ENCODE measurements around the gene SLC25A52. TPM values are rescaled to one million over a fixed set of nuclear protein-coding genes. Genes with fewer than 3 reads are reported as not detected.
"Not testable (repeated sequence)": the region's sequence is repeated elsewhere in the genome, so short reads cannot be mapped to it uniquely, and the experiment has no call there.

Gene SLC25A52
- not detected for total RNA-seq

DNA sequence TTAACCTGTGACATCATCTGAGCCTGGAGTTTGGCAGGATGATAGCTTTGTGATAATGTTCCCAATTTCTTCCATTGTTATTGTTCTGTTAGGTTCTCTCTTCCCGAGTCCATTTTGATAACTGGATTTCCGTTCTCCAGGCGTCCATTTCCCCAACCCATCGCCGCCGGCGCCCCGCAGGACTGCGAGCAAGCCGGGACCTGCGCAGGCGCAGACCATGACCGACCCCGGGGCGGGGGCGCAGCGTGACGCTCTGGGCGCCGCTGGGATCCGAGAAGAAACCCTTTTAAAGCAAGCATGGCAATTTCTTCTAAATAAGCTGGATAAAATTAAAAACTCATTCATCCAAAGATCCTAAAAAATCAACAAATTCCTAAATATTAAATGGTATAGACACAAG lies at the start of gene SLC25A52:
TSS of gene SLC25A52 (minus strand) at position 186 of the 400 bp plus-strand sequence. CDS start 219 bp downstream, outside the sequence.
- no peak for DNase-seq

DNA sequence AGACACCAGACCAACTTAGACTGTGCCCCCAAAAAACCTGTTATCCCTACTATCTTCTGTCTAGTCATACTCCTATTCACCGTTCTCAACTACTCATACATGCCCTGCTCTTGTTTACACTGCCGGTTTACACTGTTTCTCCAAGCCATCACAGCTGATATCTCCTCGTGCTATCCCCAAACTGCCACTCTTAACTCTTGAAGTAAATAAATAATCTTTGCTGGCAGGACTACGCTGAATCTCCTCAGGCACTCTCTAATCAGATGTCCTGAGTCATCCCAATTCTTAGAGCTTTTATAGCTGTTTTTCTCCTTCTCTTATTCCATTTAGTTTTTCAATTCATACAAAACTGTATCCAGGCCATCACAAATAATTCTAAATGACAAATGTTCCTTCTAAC lies 48.4 kb upstream of the SLC25A52 start:
- DNase-seq: not testable (repeated sequence)

DNA sequence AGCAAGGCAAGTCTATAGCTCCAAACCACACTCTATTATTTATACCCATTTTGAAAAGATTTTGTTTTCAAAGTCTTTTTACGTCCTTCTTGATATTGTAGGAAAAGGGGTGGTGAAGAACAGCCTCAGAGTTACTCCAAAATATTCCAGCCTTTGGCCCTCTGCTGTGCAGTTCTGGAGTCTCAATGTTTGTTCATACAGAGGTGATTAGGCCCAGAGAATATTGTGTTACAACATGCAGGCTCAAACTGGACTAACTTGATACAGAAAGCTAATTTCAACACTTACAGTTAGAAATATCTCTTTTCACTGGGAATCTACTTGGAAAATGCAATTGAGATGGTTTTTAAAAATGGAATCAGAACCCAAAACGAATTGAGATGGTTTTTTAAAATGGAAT lies 40.4 kb upstream of the SLC25A52 start:
- DNase-seq: no peak

DNA sequence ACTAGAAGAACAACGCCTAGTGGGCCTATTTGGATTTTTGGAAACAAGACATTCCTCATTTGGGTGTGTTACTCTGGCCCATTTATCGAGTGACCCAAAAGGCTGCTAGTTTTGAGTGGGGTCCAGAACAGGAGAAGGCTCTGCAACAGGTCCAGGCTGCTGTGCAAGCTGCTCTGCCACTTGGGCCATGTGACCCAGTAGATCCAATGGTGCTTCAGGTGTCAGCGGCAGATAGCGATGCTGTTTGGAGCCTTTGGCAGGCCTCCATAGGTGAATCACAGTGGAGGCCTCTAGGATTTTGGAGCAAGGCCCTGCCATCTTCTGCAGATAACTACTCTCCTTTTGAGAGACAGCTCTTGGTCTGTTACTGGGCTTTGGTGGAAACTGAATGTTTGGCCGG lies 38.6 kb upstream of the SLC25A52 start:
- not testable (repeated sequence) for DNase-seq

DNA sequence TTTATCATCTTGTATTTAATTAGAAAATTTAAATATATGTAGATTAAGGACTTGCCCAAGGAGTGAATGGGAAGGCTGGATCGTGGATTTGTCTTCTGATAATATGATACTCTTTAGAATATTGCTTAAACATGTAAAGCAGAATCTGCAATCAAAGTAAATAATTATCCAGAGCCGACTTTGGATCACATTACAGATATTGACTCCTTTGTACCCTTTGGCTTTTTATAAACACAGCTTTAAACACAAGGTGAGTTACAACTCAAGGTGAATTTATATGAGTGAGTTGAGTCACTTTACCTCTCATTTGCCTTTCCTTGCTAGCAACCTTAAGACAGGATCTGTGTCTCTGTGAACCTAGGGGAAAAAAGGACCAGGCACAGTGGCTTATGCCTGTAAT lies 37.7 kb upstream of the SLC25A52 start:
- DNase-seq: no peak

DNA sequence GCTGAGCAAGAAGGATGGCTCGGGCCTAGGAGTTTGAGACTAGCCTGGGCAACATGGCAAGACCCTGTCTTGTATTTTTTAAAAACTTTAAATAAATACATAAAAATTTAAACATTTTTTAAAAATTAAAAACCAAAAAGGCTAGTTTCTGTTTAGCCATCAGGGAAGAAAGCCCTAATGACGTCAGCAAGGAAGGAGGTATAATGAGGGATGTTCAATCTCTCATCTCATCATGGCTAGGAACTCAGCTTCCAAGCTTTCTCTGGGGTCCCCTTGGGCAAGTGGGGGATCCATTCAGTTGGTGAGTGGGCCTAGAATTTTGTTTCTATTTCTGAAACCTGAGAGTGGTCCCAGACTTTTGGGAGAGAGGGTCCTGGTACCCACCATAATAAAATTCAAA lies 35.1 kb upstream of the SLC25A52 start:
- DNase-seq: no peak

DNA sequence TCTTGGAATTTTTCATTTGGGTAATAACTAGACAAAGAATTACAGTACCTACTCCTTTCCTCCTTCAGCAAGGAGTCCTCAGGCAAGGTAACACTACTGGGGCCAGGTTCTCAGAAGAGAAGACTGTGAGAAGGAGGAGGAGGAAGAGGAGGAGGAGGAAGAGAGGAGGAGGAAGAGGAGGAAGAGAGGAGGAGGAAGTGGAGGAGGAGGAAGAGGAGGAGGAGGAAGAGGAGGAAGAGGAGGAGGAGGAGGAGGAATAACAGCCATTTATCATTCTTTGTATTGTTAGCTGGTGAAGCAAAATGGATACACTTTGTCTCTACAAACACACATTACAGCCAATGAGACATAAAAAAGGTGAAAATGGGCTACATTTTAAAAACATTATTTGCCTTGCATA lies 32.9 kb upstream of the SLC25A52 start:
- DNase-seq: no peak

DNA sequence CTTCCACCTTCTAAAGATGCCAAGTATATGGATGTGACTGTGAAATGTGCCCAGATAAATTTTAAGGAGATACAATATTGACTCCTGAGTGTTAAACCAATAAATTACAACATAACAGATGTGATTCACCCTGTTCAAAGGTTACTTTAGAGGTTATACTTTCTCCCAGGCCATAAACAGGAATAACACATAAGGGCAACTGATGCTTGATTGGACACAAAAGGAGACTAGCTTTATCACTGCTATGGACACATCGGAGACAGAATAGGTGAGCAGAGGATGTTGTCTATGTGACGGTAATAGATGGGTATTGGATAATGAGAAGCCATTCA lies 31.9 kb upstream of the SLC25A52 start:
- DNase-seq: no peak

- no peak for DNase-seq
These were observed 31.3 kb upstream of the SLC25A52 start for GRCh38 chr18:31791817-31792579.

DNA sequence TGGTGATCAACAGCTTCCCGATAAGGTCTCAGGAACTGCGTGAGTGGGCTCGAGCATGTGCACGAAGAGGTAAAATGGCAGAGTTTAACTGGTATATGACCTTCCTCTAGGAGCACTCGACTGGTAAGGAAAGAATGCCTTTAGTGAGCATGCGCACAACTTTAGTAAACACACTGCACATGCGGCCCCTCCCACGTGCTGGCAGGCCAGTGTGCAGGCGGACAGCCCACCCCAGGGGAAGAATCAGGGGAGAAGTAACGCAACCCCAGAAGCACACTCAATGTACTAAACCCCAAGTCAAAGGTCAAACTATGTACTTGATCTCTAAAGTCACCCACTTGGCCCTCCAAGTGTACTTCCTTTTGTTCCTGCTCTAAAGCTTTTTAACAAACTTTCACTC lies 28.7 kb upstream of the SLC25A52 start:
- no peak for DNase-seq

- DNase-seq: no peak
These were observed 22.4 kb upstream of the SLC25A52 start for GRCh38 chr18:31783059-31783458.

GRCh38 chr18:31778391-31778950 lies 17.8 kb upstream of the SLC25A52 start:
- no peak for DNase-seq

- DNase-seq: no peak
These were observed 15.4 kb upstream of the SLC25A52 start for GRCh38 chr18:31776093-31776492.

- DNase-seq: no peak
These were observed 14.3 kb upstream of the SLC25A52 start for GRCh38 chr18:31774962-31775361.

- DNase-seq: no peak
These were observed 13.8 kb upstream of the SLC25A52 start for GRCh38 chr18:31774477-31774785.

DNA sequence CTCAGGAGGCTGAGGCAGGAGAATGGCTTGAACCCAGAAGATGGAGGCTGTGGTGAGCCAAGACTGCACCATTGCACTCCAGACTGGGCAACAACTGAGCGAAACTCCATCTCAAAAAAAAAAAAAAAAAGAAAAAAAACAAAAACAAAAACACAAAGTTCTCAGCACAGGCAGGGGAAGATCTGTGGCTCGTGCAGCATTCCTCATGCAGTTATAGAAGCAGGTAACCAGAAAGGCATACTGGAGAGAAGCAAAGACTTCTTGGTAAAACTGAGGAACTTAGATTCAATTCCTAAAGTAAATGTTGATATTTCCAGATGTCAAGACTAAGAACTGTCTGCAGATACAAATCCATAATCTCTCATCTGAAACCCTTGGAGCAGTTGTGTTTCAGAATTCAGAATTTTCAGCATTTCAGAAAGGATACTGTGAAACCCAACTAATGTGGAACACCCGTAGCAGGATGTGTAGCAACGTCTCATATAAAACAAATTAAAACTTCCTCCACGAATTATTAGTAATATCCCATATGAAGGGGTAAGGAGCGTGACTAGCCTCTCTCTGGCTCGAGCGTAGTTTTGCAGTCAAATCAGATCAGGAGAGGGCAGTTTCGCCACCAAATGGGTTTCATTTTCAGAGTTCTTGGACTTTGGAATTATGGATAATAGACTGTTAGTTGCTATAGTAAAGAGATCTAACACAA lies 13.2 kb upstream of the SLC25A52 start:
- no peak for DNase-seq

GRCh38 chr18:31772699-31773098 lies 12.0 kb upstream of the SLC25A52 start:
- DNase-seq: no peak

- no peak for DNase-seq
These were observed 10.4 kb downstream of the SLC25A52 start for GRCh38 chr18:31750273-31750672.

DNA sequence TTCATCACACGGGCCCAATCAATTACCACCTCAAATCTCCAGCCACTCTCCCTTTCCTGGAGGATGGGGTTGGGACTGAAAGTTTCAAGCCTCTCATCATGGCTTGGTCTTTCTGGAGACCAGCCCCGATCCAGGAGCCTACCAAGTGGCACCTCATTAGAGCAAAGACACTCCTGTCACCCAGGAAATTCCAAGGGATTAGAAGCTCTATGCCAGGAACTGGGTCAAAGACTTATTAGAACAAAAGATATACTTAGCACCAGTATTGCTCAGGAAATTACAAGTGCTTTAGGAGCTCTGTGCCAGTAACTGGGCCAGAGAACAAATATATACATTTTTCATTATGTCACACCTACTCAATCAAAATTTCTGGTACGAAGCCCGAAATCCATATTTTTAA lies 14.3 kb downstream of the SLC25A52 start:
- no peak for DNase-seq

DNA sequence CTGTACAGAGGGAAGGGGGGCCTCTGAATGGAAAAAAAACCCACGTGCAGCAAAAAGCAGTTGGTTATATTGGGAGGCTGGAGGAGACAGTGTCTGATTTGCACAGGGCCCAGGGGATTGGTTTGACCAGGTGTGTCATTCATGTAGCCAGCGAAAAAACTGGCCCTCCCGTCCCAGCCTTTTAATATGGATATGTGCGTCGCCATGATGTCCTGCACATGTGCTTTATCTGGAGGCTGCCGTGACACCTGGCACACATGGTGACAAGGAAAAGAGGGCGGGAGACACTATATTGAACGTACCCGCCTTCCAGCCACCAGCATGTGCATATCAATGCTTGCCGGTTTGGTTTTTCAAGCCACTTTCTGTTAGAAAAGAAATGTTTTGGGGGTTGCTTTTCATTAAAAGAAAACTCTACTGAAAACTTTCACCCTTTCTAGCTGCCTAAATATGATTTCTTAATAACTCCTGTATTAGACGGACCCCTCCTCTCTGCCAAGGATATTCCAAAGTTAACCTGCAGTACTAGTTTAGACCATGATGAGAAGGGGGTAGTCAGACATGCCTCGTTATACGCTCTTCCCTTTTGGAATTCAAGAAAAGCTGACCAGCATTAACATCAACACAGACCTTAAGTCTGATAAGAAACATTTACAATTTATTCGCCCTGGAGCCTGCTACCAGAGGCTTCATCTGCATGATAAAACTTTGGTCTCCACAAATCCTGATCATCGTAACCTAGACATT lies 16.2 kb downstream of the SLC25A52 start:
- DNase-seq: no peak

GRCh38 chr18:31743600-31743999 lies 17.1 kb downstream of the SLC25A52 start:
- DNase-seq: not testable (repeated sequence)

GRCh38 chr18:31741097-31741735 lies 19.5 kb downstream of the SLC25A52 start:
- DNase-seq: no peak

DNA sequence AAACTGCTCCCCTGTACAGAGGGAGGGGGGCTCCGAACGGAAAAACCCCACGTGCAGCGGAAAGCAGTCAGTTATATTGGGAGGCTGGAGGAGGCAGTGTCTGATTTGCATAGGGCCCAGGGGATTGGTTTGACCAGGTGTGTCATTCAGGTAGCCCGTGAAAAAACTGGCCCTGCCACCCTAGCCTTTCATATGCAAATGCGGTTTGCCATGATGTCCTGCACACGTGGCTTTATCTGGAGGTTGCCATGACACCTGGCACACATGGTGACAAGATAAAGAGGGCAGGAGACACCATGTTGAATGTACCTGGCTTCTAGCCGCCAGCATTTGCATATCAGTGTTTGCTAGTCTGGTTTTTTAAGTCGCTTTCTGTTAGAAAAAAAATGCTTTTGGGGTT lies 20.5 kb downstream of the SLC25A52 start:
- DNase-seq: no peak

Measured in occipital lobe (tissue), 2 donors.